GM12801 (cell line): ENCODE measurements around the gene ARID4B.

Experiments used
- TF ChIP-seq, protein P1 (sequence below): IDR thresholded peaks from one replicate; pipeline ENCODE4 v1.5.1; 2011; ENCODE audit warnings: control low read depth; ENCODE audit not compliant: insufficient read length; ENCODE audit errors: extremely low read depth

The ARID4B gene

GRCh38 chr1:235226933-235227332 lies 101.0 kb downstream of the ARID4B start:
- TF ChIP-seq, protein P1, sequence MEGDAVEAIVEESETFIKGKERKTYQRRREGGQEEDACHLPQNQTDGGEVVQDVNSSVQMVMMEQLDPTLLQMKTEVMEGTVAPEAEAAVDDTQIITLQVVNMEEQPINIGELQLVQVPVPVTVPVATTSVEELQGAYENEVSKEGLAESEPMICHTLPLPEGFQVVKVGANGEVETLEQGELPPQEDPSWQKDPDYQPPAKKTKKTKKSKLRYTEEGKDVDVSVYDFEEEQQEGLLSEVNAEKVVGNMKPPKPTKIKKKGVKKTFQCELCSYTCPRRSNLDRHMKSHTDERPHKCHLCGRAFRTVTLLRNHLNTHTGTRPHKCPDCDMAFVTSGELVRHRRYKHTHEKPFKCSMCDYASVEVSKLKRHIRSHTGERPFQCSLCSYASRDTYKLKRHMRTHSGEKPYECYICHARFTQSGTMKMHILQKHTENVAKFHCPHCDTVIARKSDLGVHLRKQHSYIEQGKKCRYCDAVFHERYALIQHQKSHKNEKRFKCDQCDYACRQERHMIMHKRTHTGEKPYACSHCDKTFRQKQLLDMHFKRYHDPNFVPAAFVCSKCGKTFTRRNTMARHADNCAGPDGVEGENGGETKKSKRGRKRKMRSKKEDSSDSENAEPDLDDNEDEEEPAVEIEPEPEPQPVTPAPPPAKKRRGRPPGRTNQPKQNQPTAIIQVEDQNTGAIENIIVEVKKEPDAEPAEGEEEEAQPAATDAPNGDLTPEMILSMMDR: no peak

- TF ChIP-seq, protein P1: no peak
Observed at GRCh38 chr1:235225299-235225698, 102.7 kb downstream of the ARID4B start.

- TF ChIP-seq, protein P1: no peak
Observed at GRCh38 chr1:235221653-235222375, 106.2 kb downstream of the ARID4B start.

DNA sequence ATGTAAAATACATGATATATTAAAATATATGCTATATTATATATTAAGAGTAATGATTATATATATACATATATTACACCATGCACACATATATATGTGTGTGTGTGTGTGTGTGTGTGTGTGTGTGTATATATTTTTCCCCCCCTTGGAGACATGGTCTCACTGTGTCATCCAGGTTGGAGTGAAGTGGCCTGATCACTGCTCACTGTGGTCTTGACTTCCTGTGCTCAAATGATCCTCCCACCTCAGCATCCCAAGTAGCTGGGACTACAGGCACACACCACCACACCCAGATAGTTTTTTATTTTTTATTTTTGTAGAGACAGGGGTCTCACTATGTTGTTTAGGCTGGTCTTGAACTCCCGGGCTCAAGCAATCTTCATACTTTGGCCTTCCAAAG lies 112.5 kb downstream of the ARID4B start:
- TF ChIP-seq, protein P1: no peak

GRCh38 chr1:235213752-235214151 lies 114.2 kb downstream of the ARID4B start:
- TF ChIP-seq, protein P1: no peak

DNA sequence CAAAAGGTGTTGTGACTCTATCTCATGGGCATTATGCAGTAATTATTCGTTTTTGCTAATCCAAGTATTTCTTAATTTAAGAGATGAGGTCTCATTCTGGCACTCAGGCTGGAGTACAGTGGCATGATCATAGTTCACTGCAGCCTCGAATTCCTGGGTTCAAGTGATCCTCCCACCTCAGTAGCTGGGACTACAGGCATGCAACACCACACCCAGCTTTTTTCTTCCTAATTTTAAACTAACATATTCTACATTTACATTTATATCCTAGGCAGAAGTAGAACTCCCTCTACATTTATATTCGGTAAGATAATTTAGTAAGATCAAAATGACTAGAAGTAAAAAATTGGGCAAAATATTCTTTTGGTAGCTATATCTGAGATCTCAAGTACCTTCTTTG lies 116.5 kb downstream of the ARID4B start:
- TF ChIP-seq, protein P1: no peak

DNA sequence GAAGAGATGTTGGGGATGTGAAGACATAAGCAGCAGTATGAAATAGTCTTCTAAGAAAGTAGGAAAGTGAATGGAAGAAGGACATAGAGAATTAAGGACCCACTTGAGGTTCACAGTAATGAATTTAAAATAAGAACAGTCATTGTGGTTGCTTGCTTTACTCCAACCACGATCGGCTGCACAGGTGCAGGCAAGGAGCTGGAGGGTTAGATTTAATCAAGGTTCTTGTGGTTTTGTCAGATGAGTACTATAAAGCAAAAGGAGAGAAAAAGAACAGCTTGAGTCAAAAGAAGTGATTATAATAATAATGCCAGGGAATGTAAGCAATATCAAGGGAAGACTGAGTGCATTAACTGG lies 120.8 kb downstream of the ARID4B start:
- TF ChIP-seq, protein P1: no peak
